ENCODE measurements around the gene PPM1E. TPM values are rescaled to one million over a fixed set of nuclear protein-coding genes. Genes with fewer than 3 reads are reported as not detected.

Gene PPM1E
- total and polyA plus RNA-seq, 4 experiments from 2014 or later: not detected

GRCh38 chr17:58965221-58965620 is 209.6 kb downstream of the PPM1E start:
- Mint-ChIP-seq H3K27ac (no peak overlapping the region), H3K27me3 (no peaks in the 10 kb centered on the region), H3K4me1 (peaks cover 8 to 10% (median 10%) of the 10 kb centered on the region in 4 donors), H3K9me3 (no peaks in the 10 kb centered on the region), H3K36me3 (no peaks in the 10 kb centered on the region), H3K4me3 (no peak overlapping the region)
- H3K36me3 ChIP-seq (ENCODE audit: insufficient read depth, low read length): no peaks in the 10 kb centered on the region
- no peak overlapping the region for H3K27ac ChIP-seq (ENCODE audit: low read depth, low read length)
- no peak overlapping the region for H3K4me3 ChIP-seq (ENCODE audit: low read length in 2 of 2)
- H3K27me3 ChIP-seq (ENCODE audit: insufficient read depth, low read length): no peaks in the 10 kb centered on the region
- intact Hi-C loops (cut with micrococcal nuclease): no loop called here
- CTCF ChIA-PET (ENCODE audit: partially characterized antibody): no interaction called here
- POLR2A ChIA-PET (ENCODE audit: partially characterized antibody): no interaction called here
- no peak for DNase-seq
- no peaks in the 10 kb centered on the region for H3K9me3 ChIP-seq (ENCODE audit: control insufficient read depth in 1 of 2, low read length in 2 of 2)
- peaks cover 4% of the 10 kb centered on the region for H3K4me1 ChIP-seq (ENCODE audit: insufficient read depth, low read length)

- H3K27ac ChIP-seq (ENCODE audit: low read depth, low read length): no peak overlapping the region
- no peaks in the 10 kb centered on the region for H3K36me3 ChIP-seq (ENCODE audit: insufficient read depth, low read length)
- peaks cover 4% of the 10 kb centered on the region for H3K4me1 ChIP-seq (ENCODE audit: insufficient read depth, low read length)
- Mint-ChIP-seq H3K36me3 (no peaks in the 10 kb centered on the region), H3K27me3 (no peaks in the 10 kb centered on the region), H3K4me3 (no peak overlapping the region), H3K27ac (no peak overlapping the region), H3K4me1 (peaks cover 8 to 10% (median 10%) of the 10 kb centered on the region in 4 donors), H3K9me3 (no peaks in the 10 kb centered on the region)
- H3K27me3 ChIP-seq (ENCODE audit: insufficient read depth, low read length): no peaks in the 10 kb centered on the region
- intact Hi-C loops (cut with micrococcal nuclease): no loop called here
- POLR2A ChIA-PET (ENCODE audit: partially characterized antibody): no interaction called here
- H3K4me3 ChIP-seq (ENCODE audit: low read length in 2 of 2): no peak overlapping the region
- no peaks in the 10 kb centered on the region for H3K9me3 ChIP-seq (ENCODE audit: control insufficient read depth in 1 of 2, low read length in 2 of 2)
- no peak for DNase-seq
- CTCF ChIA-PET (ENCODE audit: partially characterized antibody): no interaction called here
These were observed 210.6 kb downstream of the PPM1E start for GRCh38 chr17:58966208-58966607.

- Mint-ChIP-seq H3K27me3 (no peaks in the 10 kb centered on the region), H3K9me3 (no peaks in the 10 kb centered on the region), H3K4me3 (peak overlapping the region in 3 of 8 donors; percentile 11 to 31 (median 17)), H3K27ac (peak overlapping the region in 3 of 7 donors; percentile 25 to 76 (median 43)), H3K4me1 (peaks cover 8 to 10% (median 10%) of the 10 kb centered on the region in 4 donors), H3K36me3 (peaks cover 0 to 3% of the 10 kb centered on the region in 2 donors)
- CTCF ChIA-PET (ENCODE audit: partially characterized antibody): no interaction called here
- POLR2A ChIA-PET (ENCODE audit: partially characterized antibody): no interaction called here
- Histone ChIP-seq H3K4me3 (ENCODE audit: low read length in 2 of 2) (no peak overlapping the region), H3K4me1 (ENCODE audit: insufficient read depth, low read length) (peaks cover 4% of the 10 kb centered on the region), H3K27ac (ENCODE audit: low read depth, low read length) (no peak overlapping the region), H3K27me3 (ENCODE audit: insufficient read depth, low read length) (no peaks in the 10 kb centered on the region), H3K36me3 (ENCODE audit: insufficient read depth, low read length) (no peaks in the 10 kb centered on the region), H3K9me3 (ENCODE audit: control insufficient read depth in 1 of 2, low read length in 2 of 2) (no peaks in the 10 kb centered on the region)
- DNase-seq: peak; percentile 4 to 39 (median 28)
- intact Hi-C loops (cut with micrococcal nuclease): no loop called here
These were observed 212.9 kb downstream of the PPM1E start for GRCh38 chr17:58968426-58969061.

DNA sequence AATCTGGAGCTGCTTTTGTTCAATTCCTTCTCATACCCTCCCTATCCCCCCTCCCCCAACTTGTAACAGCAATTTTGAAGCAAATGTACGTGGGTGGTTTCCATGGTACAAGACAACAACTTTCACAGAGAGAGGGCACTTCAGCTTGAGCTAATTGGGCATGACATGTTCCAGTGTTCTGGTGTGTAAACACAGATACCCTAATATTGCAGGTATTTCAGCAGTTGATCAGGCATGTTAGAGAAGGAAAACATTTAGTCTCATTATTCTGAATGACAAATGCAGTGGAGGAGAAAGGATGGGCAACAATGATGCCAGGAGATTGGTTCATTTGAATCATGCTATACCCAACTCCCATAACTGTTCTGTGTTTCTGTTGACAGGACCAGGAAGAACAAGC is 213.5 kb downstream of the PPM1E start:
- no peak overlapping the region for H3K27ac ChIP-seq (ENCODE audit: low read depth, low read length)
- ChIA-PET CTCF (ENCODE audit: partially characterized antibody) (no interaction called here), POLR2A (ENCODE audit: partially characterized antibody) (no interaction called here)
- Mint-ChIP-seq H3K4me1 (peaks cover 8 to 10% (median 10%) of the 10 kb centered on the region in 4 donors), H3K36me3 (peaks cover 0 to 3% of the 10 kb centered on the region in 2 donors), H3K27me3 (no peaks in the 10 kb centered on the region), H3K9me3 (no peaks in the 10 kb centered on the region), H3K27ac (peak overlapping the region in 2 of 7 donors; percentile 47 to 72), H3K4me3 (no peak overlapping the region)
- DNase-seq: peak in 2 of 5 donors; percentile 3 to 5
- peaks cover 4% of the 10 kb centered on the region for H3K4me1 ChIP-seq (ENCODE audit: insufficient read depth, low read length)
- no peaks in the 10 kb centered on the region for H3K36me3 ChIP-seq (ENCODE audit: insufficient read depth, low read length)
- H3K9me3 ChIP-seq (ENCODE audit: control insufficient read depth in 1 of 2, low read length in 2 of 2): no peaks in the 10 kb centered on the region
- intact Hi-C loops (cut with micrococcal nuclease): no loop called here
- no peaks in the 10 kb centered on the region for H3K27me3 ChIP-seq (ENCODE audit: insufficient read depth, low read length)
- no peak overlapping the region for H3K4me3 ChIP-seq (ENCODE audit: low read length in 2 of 2)

DNA sequence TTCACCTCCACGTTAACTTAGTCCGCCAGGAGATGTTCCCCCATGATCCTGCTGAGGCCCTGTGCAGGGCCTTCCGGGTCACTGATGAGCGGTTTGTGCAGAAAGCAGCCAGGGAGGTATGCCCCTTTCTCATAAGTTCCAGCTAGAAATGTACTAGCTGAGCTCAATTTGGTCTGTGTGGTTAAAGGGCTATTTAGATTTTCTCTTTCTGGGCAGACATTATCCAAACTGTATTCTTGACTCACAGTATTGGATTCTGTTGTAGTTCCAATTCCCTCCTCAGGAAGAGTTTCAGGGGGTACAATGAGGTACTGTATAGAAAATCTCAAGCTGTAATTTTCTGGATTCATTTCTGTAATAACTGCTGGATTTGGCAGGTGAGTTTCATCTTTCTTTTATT is 214.0 kb downstream of the PPM1E start:
- Histone ChIP-seq H3K9me3 (ENCODE audit: control insufficient read depth in 1 of 2, low read length in 2 of 2) (no peaks in the 10 kb centered on the region), H3K27me3 (ENCODE audit: insufficient read depth, low read length) (no peaks in the 10 kb centered on the region), H3K4me1 (ENCODE audit: insufficient read depth, low read length) (peaks cover 4% of the 10 kb centered on the region), H3K36me3 (ENCODE audit: insufficient read depth, low read length) (no peaks in the 10 kb centered on the region), H3K4me3 (ENCODE audit: low read length in 2 of 2) (no peak overlapping the region), H3K27ac (ENCODE audit: low read depth, low read length) (no peak overlapping the region)
- Mint-ChIP-seq H3K4me1 (peaks cover 8 to 10% (median 10%) of the 10 kb centered on the region in 4 donors), H3K9me3 (no peaks in the 10 kb centered on the region), H3K27ac (peak overlapping the region in 1 of 7 donors; percentile 29), H3K27me3 (no peaks in the 10 kb centered on the region), H3K36me3 (peaks cover 0 to 3% of the 10 kb centered on the region in 2 donors), H3K4me3 (no peak overlapping the region)
- DNase-seq: no peak
- intact Hi-C loops (cut with micrococcal nuclease): no loop called here
- POLR2A ChIA-PET (ENCODE audit: partially characterized antibody): no interaction called here
- CTCF ChIA-PET (ENCODE audit: partially characterized antibody): no interaction called here

DNA sequence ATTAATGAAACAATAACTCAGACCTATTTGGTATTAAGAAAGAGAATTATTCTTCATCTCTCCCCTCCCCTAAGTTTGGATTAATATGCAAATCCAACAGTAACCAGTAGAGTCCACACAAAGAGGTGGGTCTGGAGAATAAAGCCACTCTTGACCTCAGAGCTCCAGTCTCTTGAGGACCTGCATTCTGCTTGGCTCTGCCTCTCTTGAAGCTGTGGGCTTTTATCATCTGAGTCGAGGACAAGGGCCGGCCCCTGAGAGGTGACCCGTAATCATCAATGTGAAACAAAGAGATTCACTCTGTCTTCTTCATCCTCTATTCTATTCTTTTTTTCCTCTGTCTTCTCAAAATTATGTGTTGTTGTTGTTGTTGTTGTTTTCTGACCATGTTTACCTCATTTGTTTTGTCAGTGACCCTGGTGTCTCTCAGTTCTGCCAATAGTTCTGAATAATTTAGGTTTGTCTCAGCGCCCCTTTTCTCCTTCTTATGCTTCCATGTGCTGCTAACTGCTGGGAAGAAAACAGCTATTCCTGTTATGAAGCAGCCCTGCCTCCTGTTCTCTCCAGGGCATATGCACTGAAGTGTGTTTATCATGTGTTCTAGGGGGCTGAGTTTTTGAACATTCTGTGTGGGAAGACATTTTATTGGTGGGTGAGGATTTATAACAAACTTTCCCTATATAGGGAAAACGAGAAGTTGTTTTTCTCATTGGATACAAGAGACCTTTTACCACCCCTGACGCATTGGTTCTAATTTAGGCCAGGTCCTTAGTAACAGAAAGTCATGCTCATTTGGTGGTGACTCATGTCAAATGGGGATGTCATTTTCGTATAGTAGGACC is 215.2 kb downstream of the PPM1E start:
- Histone ChIP-seq H3K4me3 (ENCODE audit: low read length in 2 of 2) (no peak overlapping the region), H3K27ac (ENCODE audit: low read depth, low read length) (no peak overlapping the region), H3K4me1 (ENCODE audit: insufficient read depth, low read length) (peaks cover 4% of the 10 kb centered on the region), H3K27me3 (ENCODE audit: insufficient read depth, low read length) (no peaks in the 10 kb centered on the region), H3K9me3 (ENCODE audit: control insufficient read depth in 1 of 2, low read length in 2 of 2) (no peaks in the 10 kb centered on the region), H3K36me3 (ENCODE audit: insufficient read depth, low read length) (no peaks in the 10 kb centered on the region)
- intact Hi-C loops (cut with micrococcal nuclease): no loop called here
- no peak overlapping the region for H3K4me3 Mint-ChIP-seq
- no peaks in the 10 kb centered on the region for H3K27me3 Mint-ChIP-seq
- H3K27ac Mint-ChIP-seq: peak overlapping the region in 1 of 7 donors; percentile 56
- no peaks in the 10 kb centered on the region for H3K9me3 Mint-ChIP-seq
- CTCF ChIA-PET (ENCODE audit: partially characterized antibody): no interaction called here
- peaks cover 8 to 10% (median 10%) of the 10 kb centered on the region in 4 donors for H3K4me1 Mint-ChIP-seq
- POLR2A ChIA-PET (ENCODE audit: partially characterized antibody): no interaction called here
- peaks cover 0 to 3% of the 10 kb centered on the region in 2 donors for H3K36me3 Mint-ChIP-seq
- no peak for DNase-seq

GRCh38 chr17:58974354-58974753 is 218.7 kb downstream of the PPM1E start:
- Histone ChIP-seq H3K36me3 (ENCODE audit: insufficient read depth, low read length) (no peaks in the 10 kb centered on the region), H3K27me3 (ENCODE audit: insufficient read depth, low read length) (no peaks in the 10 kb centered on the region), H3K4me1 (ENCODE audit: insufficient read depth, low read length) (no peaks in the 10 kb centered on the region), H3K9me3 (ENCODE audit: control insufficient read depth in 1 of 2, low read length in 2 of 2) (no peaks in the 10 kb centered on the region), H3K27ac (ENCODE audit: low read depth, low read length) (no peak overlapping the region), H3K4me3 (ENCODE audit: low read length in 2 of 2) (no peak overlapping the region)
- H3K4me3 Mint-ChIP-seq: no peak overlapping the region
- no peaks in the 10 kb centered on the region for H3K9me3 Mint-ChIP-seq
- ChIA-PET CTCF (ENCODE audit: partially characterized antibody) (no interaction called here), POLR2A (ENCODE audit: partially characterized antibody) (no interaction called here)
- no peak overlapping the region for H3K27ac Mint-ChIP-seq
- peaks cover 0 to 1% (median under 1%) of the 10 kb centered on the region in 4 donors for H3K4me1 Mint-ChIP-seq
- intact Hi-C loops (cut with micrococcal nuclease): no loop called here
- no peaks in the 10 kb centered on the region for H3K27me3 Mint-ChIP-seq
- no peak for DNase-seq
- H3K36me3 Mint-ChIP-seq: peaks cover 0 to 3% of the 10 kb centered on the region in 2 donors

All from CD4-positive, alpha-beta memory T cell (primary cell).